Prostate gland (tissue), 2 donors: ENCODE data around the gene TBC1D22A. TPM values are rescaled to one million over a fixed set of nuclear protein-coding genes. Genes with fewer than 3 reads are reported as not detected.

Source experiments
- DNase-seq: peaks from one replicate; pipeline ENCODE4 v3.0.0-alpha.2; 2019; ENCODE audit warnings: low spot score
- H3K27ac ChIP-seq, 2 donors: fragments of 200-600 bp; sonication (generic); 2 replicates each; pipeline ENCODE4 v1.5.1; 2017 to 2019
- H3K27me3 ChIP-seq: fragments of 200-600 bp; sonication (generic); replicated peaks from 2 replicates; pipeline ENCODE4 v1.5.1; 2019; ENCODE audit not compliant: insufficient read depth
- H3K36me3 ChIP-seq, 2 donors: fragments of 200-600 bp; sonication (generic); 1 replicate in 1 of 2; 2 replicates in 1 of 2; pipeline versions ENCODE4 v1.5.1 to v1.8.1; 2017 to 2019
- H3K4me1 ChIP-seq: fragments of 200-600 bp; sonication (generic); replicated peaks from 2 replicates; pipeline ENCODE4 v1.5.1; 2019
- H3K4me3 ChIP-seq, 2 donors: fragments of 200-600 bp; sonication (generic); 2 replicates each; pipeline ENCODE4 v1.5.1; 2017 to 2019
- H3K9me3 ChIP-seq: fragments of 200-600 bp; sonication (generic); 2 replicates; pipeline ENCODE4 v1.5.1; 2017
- POLR2A ChIP-seq: fragments of 450-650 bp; IDR thresholded peaks from one replicate; pipeline ENCODE4 v1.6.1; 2016; ENCODE audit warnings: antibody characterized with exemption, mild to moderate bottlenecking
- POLR2AphosphoS5 ChIP-seq: sonication (generic); formaldehyde crosslinking; IDR thresholded peaks from one replicate; pipeline ENCODE4 v1.6.1; 2017; ENCODE audit warnings: antibody characterized with exemption
- WGBS: methylation state at CpG from one replicate; pipeline ENCODE4 v1.1.5; 2018; 5-methylcytosine and 5-hydroxymethylcytosine counted together
- intact Hi-C: fragments of 100-400 bp; cut with DNase I; formaldehyde crosslinking; loops from one replicate; pipeline ENCODE4 v1.14.2; 2022
- total RNA-seq, 2 donors: library from RNA; depleted of rRNA; stranded (reverse); fragments of >200 nt; gene quantifications; one replicate each; pipeline ENCODE4 v1.1.0, GENCODE V29; 2016
- TF ChIP-seq, protein P1 (sequence below), 4 experiments: fragments of 200-600 bp in 2 of 4; fragments of 450-650 bp in 2 of 4; sonication (generic) in 2 of 4; IDR thresholded peaks; 1 replicate in 3 of 4; 2 replicates in 1 of 4; pipeline ENCODE4 v1.5.1; 2016 to 2019; ENCODE audit warnings: antibody characterized with exemption in 4 of 4, mild to moderate bottlenecking in 2 of 4, moderate library complexity in 2 of 4

Gene TBC1D22A
- total RNA-seq, 2 donors from 2014 or later: 16.0 to 30.7 TPM

GRCh38 chr22:47134222-47134621 lies 371.8 kb downstream of the TBC1D22A start:
- H3K36me3 ChIP-seq: no peaks in the 10 kb centered on the region
- intact Hi-C loops: no loop called here
- no peak for DNase-seq
- H3K9me3 ChIP-seq: no peaks in the 10 kb centered on the region
- no peak overlapping the region for H3K27ac ChIP-seq
- TF ChIP-seq POLR2A (no peak), POLR2AphosphoS5 (no peak)
- TF ChIP-seq, protein P1, sequence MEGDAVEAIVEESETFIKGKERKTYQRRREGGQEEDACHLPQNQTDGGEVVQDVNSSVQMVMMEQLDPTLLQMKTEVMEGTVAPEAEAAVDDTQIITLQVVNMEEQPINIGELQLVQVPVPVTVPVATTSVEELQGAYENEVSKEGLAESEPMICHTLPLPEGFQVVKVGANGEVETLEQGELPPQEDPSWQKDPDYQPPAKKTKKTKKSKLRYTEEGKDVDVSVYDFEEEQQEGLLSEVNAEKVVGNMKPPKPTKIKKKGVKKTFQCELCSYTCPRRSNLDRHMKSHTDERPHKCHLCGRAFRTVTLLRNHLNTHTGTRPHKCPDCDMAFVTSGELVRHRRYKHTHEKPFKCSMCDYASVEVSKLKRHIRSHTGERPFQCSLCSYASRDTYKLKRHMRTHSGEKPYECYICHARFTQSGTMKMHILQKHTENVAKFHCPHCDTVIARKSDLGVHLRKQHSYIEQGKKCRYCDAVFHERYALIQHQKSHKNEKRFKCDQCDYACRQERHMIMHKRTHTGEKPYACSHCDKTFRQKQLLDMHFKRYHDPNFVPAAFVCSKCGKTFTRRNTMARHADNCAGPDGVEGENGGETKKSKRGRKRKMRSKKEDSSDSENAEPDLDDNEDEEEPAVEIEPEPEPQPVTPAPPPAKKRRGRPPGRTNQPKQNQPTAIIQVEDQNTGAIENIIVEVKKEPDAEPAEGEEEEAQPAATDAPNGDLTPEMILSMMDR (IDR thresholded peaks at IDR 0.05): no peak
- H3K27me3 ChIP-seq: no peaks in the 10 kb centered on the region
- H3K4me3 ChIP-seq: no peak overlapping the region
- WGBS: 75% methylated on average over 10 of the region's 10 CpGs
- no peaks in the 10 kb centered on the region for H3K4me1 ChIP-seq

- intact Hi-C loops: no loop called here
- 82% methylated on average over 8 of the region's 8 CpGs for WGBS
- TF ChIP-seq POLR2A (no peak), POLR2AphosphoS5 (no peak)
- TF ChIP-seq, protein P1 (IDR thresholded peaks at IDR 0.05): no peak
- Histone ChIP-seq H3K4me1 (no peaks in the 10 kb centered on the region), H3K27ac (no peak overlapping the region), H3K36me3 (no peaks in the 10 kb centered on the region), H3K9me3 (no peaks in the 10 kb centered on the region), H3K27me3 (no peaks in the 10 kb centered on the region), H3K4me3 (no peak overlapping the region)
- DNase-seq: no peak
Observed at GRCh38 chr22:47135338-47135737, 372.9 kb downstream of the TBC1D22A start.

- Histone ChIP-seq H3K27ac (no peak overlapping the region), H3K4me3 (no peak overlapping the region), H3K4me1 (no peaks in the 10 kb centered on the region), H3K36me3 (no peaks in the 10 kb centered on the region), H3K9me3 (no peaks in the 10 kb centered on the region), H3K27me3 (no peaks in the 10 kb centered on the region)
- no peak for DNase-seq
- 97% methylated on average over 12 of the region's 12 CpGs for WGBS
- TF ChIP-seq, protein P1 (IDR thresholded peaks at IDR 0.05): no peak
- TF ChIP-seq POLR2AphosphoS5 (no peak), POLR2A (no peak)
- intact Hi-C loops: no loop called here
Observed at GRCh38 chr22:47136050-47136449, 373.6 kb downstream of the TBC1D22A start.

DNA sequence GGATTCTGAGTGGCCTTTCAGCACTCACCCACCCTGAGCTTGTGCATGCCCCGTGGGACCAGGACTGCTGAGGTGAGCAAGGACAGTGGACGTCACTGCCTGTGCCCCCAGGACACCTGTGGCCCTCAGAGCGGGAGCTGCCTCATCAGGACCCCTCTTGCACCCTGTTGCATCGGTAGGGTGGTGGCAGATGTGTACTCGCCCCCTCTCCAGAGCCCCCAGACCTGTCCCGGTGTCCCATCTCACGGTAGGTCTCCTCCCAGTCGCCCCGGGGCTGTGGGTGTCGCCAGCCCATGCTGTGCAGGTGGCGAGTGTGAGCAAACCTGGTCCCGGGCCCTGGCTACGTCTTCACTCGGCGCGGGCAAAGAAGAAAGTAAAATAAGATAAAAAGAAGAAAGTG lies 374.2 kb downstream of the TBC1D22A start:
- Histone ChIP-seq H3K36me3 (no peaks in the 10 kb centered on the region), H3K27me3 (no peaks in the 10 kb centered on the region), H3K4me1 (no peaks in the 10 kb centered on the region), H3K4me3 (no peak overlapping the region), H3K27ac (no peak overlapping the region), H3K9me3 (no peaks in the 10 kb centered on the region)
- DNase-seq: no peak
- intact Hi-C loops: no loop called here
- TF ChIP-seq, protein P1 (IDR thresholded peaks at IDR 0.05): no peak
- TF ChIP-seq POLR2A: no peak
- TF ChIP-seq POLR2AphosphoS5: no peak
- 78% methylated on average over 16 of the region's 16 CpGs for WGBS

DNA sequence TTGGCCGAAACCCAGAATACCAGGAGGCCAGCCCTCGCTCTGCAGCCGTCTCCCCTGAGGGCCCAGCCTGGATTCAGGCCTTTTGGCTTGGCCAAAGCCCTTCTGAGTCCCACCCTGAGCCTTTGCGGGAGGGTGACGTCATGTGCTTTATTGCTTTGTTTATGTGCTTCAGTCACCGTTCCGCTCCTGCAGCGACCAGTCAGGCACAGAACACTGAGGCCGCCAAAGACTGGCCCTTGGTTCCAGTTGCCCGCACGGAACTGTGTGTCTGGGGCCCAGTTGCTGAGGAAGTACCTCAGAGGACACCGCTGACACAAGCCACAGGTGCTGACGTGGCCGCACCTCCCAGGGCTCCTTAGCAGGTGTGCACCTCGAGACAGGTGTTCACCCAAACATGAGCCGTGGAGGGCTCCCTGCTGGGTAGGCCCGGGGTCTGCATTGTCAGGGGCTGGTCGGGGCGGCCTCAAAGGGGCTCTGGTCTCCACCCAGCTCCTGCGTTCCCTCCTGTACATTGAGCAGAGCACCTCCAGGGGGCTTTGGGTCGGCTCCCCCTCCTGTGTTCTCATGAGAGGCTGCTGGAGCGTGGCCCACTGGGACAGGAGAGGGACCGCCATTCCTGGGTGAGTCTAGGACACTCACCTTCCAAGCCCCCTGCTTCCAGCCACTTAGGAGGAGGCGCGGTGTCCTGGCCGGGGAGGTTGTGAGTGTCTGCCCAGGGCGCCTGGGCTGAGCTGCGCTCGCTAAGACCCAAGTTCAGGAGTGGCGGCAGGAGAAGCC lies 376.8 kb downstream of the TBC1D22A start:
- Histone ChIP-seq H3K36me3 (no peaks in the 10 kb centered on the region), H3K27me3 (no peaks in the 10 kb centered on the region), H3K27ac (no peak overlapping the region), H3K4me3 (no peak overlapping the region), H3K4me1 (peaks cover under 1% of the 10 kb centered on the region), H3K9me3 (no peaks in the 10 kb centered on the region)
- 92% methylated on average over 29 of the region's 30 CpGs for WGBS
- DNase-seq: no peak
- TF ChIP-seq, protein P1 (IDR thresholded peaks at IDR 0.05): no peak
- TF ChIP-seq POLR2AphosphoS5: no peak
- no peak for TF ChIP-seq POLR2A
- intact Hi-C loops: no loop called here
